DOHH2 (cell line): ENCODE data around the gene SFPQ.
"Not testable (repeated sequence)": the region's sequence is repeated elsewhere in the genome, so short reads cannot be mapped to it uniquely, and the experiment has no call there.

Experiments used
- H3F3A ChIP-seq: fragments of 200-600 bp; sonication (generic), shearing (Covaris generic); 2 replicates; pipeline ENCODE4 v1.6.0; 2016; ENCODE audit warnings: antibody characterized with exemption, mild to moderate bottlenecking; ENCODE audit not compliant: control insufficient read depth, insufficient read depth
- H3K27ac ChIP-seq: fragments of 200-600 bp; sonication (generic); 2 replicates; pipeline ENCODE4 v1.5.1; 2014; ENCODE audit warnings: low read depth, mild to moderate bottlenecking, low read length, moderate library complexity
- H3K27me3 ChIP-seq: fragments of 200-600 bp; sonication (generic); 2 replicates; pipeline ENCODE4 v1.6.1; 2014; ENCODE audit warnings: mild to moderate bottlenecking, low read length, mixed read lengths; ENCODE audit not compliant: control insufficient read depth
- H3K36me3 ChIP-seq: fragments of 200-600 bp; sonication (generic); 2 replicates; pipeline ENCODE4 v1.6.1; 2014; ENCODE audit warnings: mild to moderate bottlenecking, low read length, moderate library complexity, mixed read lengths; ENCODE audit not compliant: control insufficient read depth
- H3K4me1 ChIP-seq: fragments of 200-600 bp; sonication (generic); 2 replicates; pipeline ENCODE4 v1.6.1; 2014; ENCODE audit warnings: mild to moderate bottlenecking, low read length, mixed read lengths; ENCODE audit not compliant: control insufficient read depth
- H3K4me2 ChIP-seq: fragments of 200-600 bp; sonication (generic); 2 replicates; pipeline ENCODE4 v1.6.0; 2014; ENCODE audit warnings: mild to moderate bottlenecking, low read length, moderate library complexity
- H3K4me3 ChIP-seq: fragments of 200-600 bp; sonication (generic); 2 replicates; pipeline ENCODE4 v1.5.1; 2014; ENCODE audit warnings: mild to moderate bottlenecking, low read length, mixed read lengths
- H3K79me2 ChIP-seq: fragments of 200-600 bp; sonication (generic); 2 replicates; pipeline ENCODE4 v1.6.1; 2014; ENCODE audit warnings: mild to moderate bottlenecking, low read length, mixed read lengths; ENCODE audit not compliant: control insufficient read depth
- H3K9me2 ChIP-seq: fragments of 200-600 bp; sonication (generic); replicated peaks from 2 replicates; pipeline ENCODE4 v1.6.1; 2014; ENCODE audit warnings: mild to moderate bottlenecking, low read length, mixed read lengths; ENCODE audit not compliant: control insufficient read depth
- H3K9me3 ChIP-seq: fragments of 200-600 bp; sonication (generic); 2 replicates; pipeline ENCODE4 v1.6.1; 2014; ENCODE audit warnings: antibody characterized with exemption, low read length, mixed read lengths; ENCODE audit not compliant: control insufficient read depth, insufficient read depth
- H4K20me1 ChIP-seq: fragments of 200-600 bp; sonication (generic); 2 replicates; pipeline ENCODE4 v1.6.0; 2014; ENCODE audit warnings: low read depth, mild to moderate bottlenecking, antibody characterized with exemption, low read length, moderate library complexity; ENCODE audit not compliant: control insufficient read depth, insufficient read depth
- CTCF ChIP-seq: fragments of 200-600 bp; sonication (generic); IDR thresholded peaks from one replicate; pipeline ENCODE4 v1.5.1; 2014; ENCODE audit warnings: antibody characterized with exemption, mild to moderate bottlenecking, low read depth, low read length; ENCODE audit not compliant: poor library complexity, severe bottlenecking
- EZH2phosphoT487 ChIP-seq: fragments of 200-600 bp; sonication (generic); IDR thresholded peaks from 2 replicates; pipeline ENCODE4 v1.6.1; 2017; ENCODE audit warnings: borderline replicate concordance, mild to moderate bottlenecking, antibody characterized with exemption, low read length, moderate library complexity, mixed read lengths

The SFPQ gene

GRCh38 chr1:35142294-35142693 lies 50.7 kb downstream of the SFPQ start:
- H3F3A ChIP-seq, H3K27me3 ChIP-seq, H3K27ac ChIP-seq, H3K4me1 ChIP-seq, H3K9me2 ChIP-seq, H3K79me2 ChIP-seq, H4K20me1 ChIP-seq, H3K36me3 ChIP-seq, H3K4me3 ChIP-seq, H3K4me2 ChIP-seq, H3K9me3 ChIP-seq: not testable (repeated sequence)

GRCh38 chr1:35137590-35137989 lies 55.4 kb downstream of the SFPQ start:
- H3K4me2 ChIP-seq, H3K4me1 ChIP-seq, H3K4me3 ChIP-seq, H3F3A ChIP-seq, H3K9me3 ChIP-seq, H3K36me3 ChIP-seq, H3K79me2 ChIP-seq, H3K9me2 ChIP-seq, H4K20me1 ChIP-seq, H3K27me3 ChIP-seq, H3K27ac ChIP-seq: not testable (repeated sequence)

- Histone ChIP-seq H3K9me3 (no peaks in the 10 kb centered on the region), H3K4me3 (no peak overlapping the region), H3K4me1 (no peaks in the 10 kb centered on the region), H3K27ac (no peak overlapping the region), H3F3A (no peaks in the 10 kb centered on the region), H4K20me1 (no peaks in the 10 kb centered on the region), H3K79me2 (no peaks in the 10 kb centered on the region), H3K27me3 (no peaks in the 10 kb centered on the region), H3K4me2 (no peak overlapping the region), H3K36me3 (no peaks in the 10 kb centered on the region), H3K9me2 (no peaks in the 10 kb centered on the region)
- TF ChIP-seq CTCF (no peak), EZH2phosphoT487 (no peak)
Measured at GRCh38 chr1:35136780-35137179, 56.2 kb downstream of the SFPQ start.
